GM21723 (cell line): ENCODE measurements around the gene GNG3.
"Not testable (repeated sequence)": the region's sequence is repeated elsewhere in the genome, so short reads cannot be mapped to it uniquely, and the experiment has no call there.

Experiments used
- ATAC-seq: cut with Tn5 transposase; IDR thresholded peaks from one replicate; pipeline ENCODE4 v1.9.1; 2021; ENCODE audit warnings: mild to moderate bottlenecking, moderate library complexity; ENCODE audit not compliant: unreplicated experiment

The GNG3 gene

GRCh38 chr11:62707277-62707861 is at the start of gene GNG3, which contains the start of gene BSCL2:
Gene GNG3 (plus strand): TSS chr11:62707676. CDS start chr11:62708296, 620 bp downstream.
Gene BSCL2 (minus strand): TSS chr11:62707424. CDS start chr11:62707195, 229 bp downstream.
- ATAC-seq: no peak

GRCh38 chr11:62664405-62665074 is 42.9 kb upstream of the GNG3 start:
- peak; percentile 30 for ATAC-seq

GRCh38 chr11:62665075-62665598 is 42.3 kb upstream of the GNG3 start, which contains the start of the genes C11orf98 and CSKMT:
Gene C11orf98 (minus strand): TSS chr11:62665210. CDS start chr11:62665169, 41 bp downstream.
Gene CSKMT (plus strand): TSS chr11:62665312. CDS start chr11:62665880, 568 bp downstream.
- peak; percentile 80 for ATAC-seq

GRCh38 chr11:62665599-62666258 is 41.7 kb upstream of the GNG3 start:
- peak; percentile 20 for ATAC-seq

GRCh38 chr11:62666259-62666926 is 41.1 kb upstream of the GNG3 start:
- no peak for ATAC-seq

GRCh38 chr11:62667460-62667859 is 40.0 kb upstream of the GNG3 start:
- no peak for ATAC-seq

- no peak for ATAC-seq
Observed at GRCh38 chr11:62669420-62670161, 37.9 kb upstream of the GNG3 start.

- peak; percentile 16 for ATAC-seq
Observed at GRCh38 chr11:62671236-62671607, 36.3 kb upstream of the GNG3 start.

- ATAC-seq: peak; percentile 62
Observed at GRCh38 chr11:62671608-62672389, 35.7 kb upstream of the GNG3 start, which contains the start of the genes LBHD1 and UQCC3. Gene LBHD1 (minus strand): TSS chr11:62672267. CDS start chr11:62670031, 2,236 bp downstream. Gene UQCC3 (plus strand): TSS chr11:62671673. CDS start chr11:62671746, 73 bp downstream.

- no peak for ATAC-seq
Observed at GRCh38 chr11:62673196-62673525, 34.3 kb upstream of the GNG3 start.

- not testable (repeated sequence) for ATAC-seq
Observed at GRCh38 chr11:62675415-62675814, 32.1 kb upstream of the GNG3 start.

- ATAC-seq: no peak
Observed at GRCh38 chr11:62676698-62677097, 30.8 kb upstream of the GNG3 start.

GRCh38 chr11:62677156-62677555 is 30.3 kb upstream of the GNG3 start:
- no peak for ATAC-seq

- ATAC-seq: no peak
Observed at GRCh38 chr11:62677714-62678113, 29.8 kb upstream of the GNG3 start.

- ATAC-seq: no peak
Observed at GRCh38 chr11:62678433-62678769, 29.1 kb upstream of the GNG3 start.

GRCh38 chr11:62678770-62679696 is 28.4 kb upstream of the GNG3 start, which contains the start of gene UBXN1:
Gene UBXN1 (minus strand): TSS chr11:62679073. CDS start chr11:62678923, 150 bp downstream.
- ATAC-seq: peak; percentile 77

- ATAC-seq: no peak
Observed at GRCh38 chr11:62680825-62681240, 26.6 kb upstream of the GNG3 start.

GRCh38 chr11:62682518-62682917 is 25.0 kb upstream of the GNG3 start:
- no peak for ATAC-seq
